MCF 10A (cell line): ENCODE results near the gene KRTAP13-3. TPM values are rescaled to one million over a fixed set of nuclear protein-coding genes. Genes with fewer than 3 reads are reported as not detected.

Source experiments
- Bru-seq: library from RNA; stranded (reverse); fragments of 400-500 nt; gene quantifications from one replicate; lab custom pipeline; 2021; lab: Mats Ljungman, UMichigan
- BruChase-seq, 2 experiments: library from RNA; stranded (reverse); fragments of 400-500 nt; gene quantifications; one replicate each; lab custom pipeline; 2021; lab: Mats Ljungman, UMichigan
- BruUV-seq: library from RNA; stranded (reverse); fragments of 400-500 nt; replicated peaks from 2 replicates; lab custom pipeline; 2021; lab: Mats Ljungman, UMichigan
- CTCF ChIA-PET: fragments of 300-600 bp; sonication (Branson Sonifier 250); formaldehyde crosslinking; extraction: SDS; loops from one replicate; lab custom pipeline; 2021; ENCODE audit warnings: antibody characterized with exemption, inconsistent platforms; lab: Yijun Ruan, JAX
- POLR2A ChIA-PET: fragments of 300-600, 350-650 bp; sonication (Branson Sonifier 250); formaldehyde crosslinking; extraction: SDS; loops from one replicate; lab custom pipeline; 2020; ENCODE audit warnings: antibody characterized with exemption, inconsistent platforms; lab: Yijun Ruan, JAX
- DNase-seq: peaks from one replicate; pipeline ENCODE4 v3.0.0-alpha.2; 2018; ENCODE audit not compliant: unreplicated experiment
- H3K27ac Mint-ChIP-seq: one replicate; pipeline ENCODE4 v1.8.0; 2022; ENCODE audit warnings: mild to moderate bottlenecking, low read depth, mixed read lengths; ENCODE audit not compliant: unreplicated experiment
- H3K27me3 Mint-ChIP-seq: one replicate; pipeline ENCODE4 v1.8.0; 2022; ENCODE audit warnings: mixed read lengths; ENCODE audit not compliant: insufficient read depth, unreplicated experiment
- H3K36me3 Mint-ChIP-seq: one replicate; pipeline ENCODE4 v1.8.0; 2022; ENCODE audit warnings: mild to moderate bottlenecking, moderate library complexity, mixed read lengths; ENCODE audit not compliant: insufficient read depth, unreplicated experiment
- H3K4me1 Mint-ChIP-seq: one replicate; pipeline ENCODE4 v1.8.0; 2022; ENCODE audit warnings: mixed read lengths; ENCODE audit not compliant: insufficient read depth, unreplicated experiment
- H3K4me3 Mint-ChIP-seq: one replicate; pipeline ENCODE4 v1.8.0; 2022; ENCODE audit warnings: mild to moderate bottlenecking, moderate library complexity, mixed read lengths; ENCODE audit not compliant: unreplicated experiment
- H3K9me3 Mint-ChIP-seq: one replicate; pipeline ENCODE4 v1.8.0; 2022; ENCODE audit warnings: mixed read lengths; ENCODE audit not compliant: unreplicated experiment
- CTCF ChIP-seq: fragments of 200-600 bp; IDR thresholded peaks from one replicate; pipeline ENCODE4 v1.8.0; 2022; ENCODE audit warnings: antibody characterized with exemption, mild to moderate bottlenecking; ENCODE audit not compliant: unreplicated experiment
- intact Hi-C: fragments of 100-400 bp; cut with micrococcal nuclease; formaldehyde crosslinking; loops from 2 replicates; pipeline ENCODE4 v1.14.1; 2022
- long read RNA-seq: library from polyadenylated mRNA; stranded (forward); transcript quantifications from one replicate; pipeline ENCODE4 v2.0.0, GENCODE V29; 2022
- total RNA-seq: library from RNA; stranded (reverse); gene quantifications from 2 replicates; pipeline ENCODE4 v1.2.3, GENCODE V29; 2022

KRTAP13-3 gene
- not detected in 2 replicates for total RNA-seq
- not detected for Bru-seq, nascent RNA
- not detected for BruChase-seq, experiment 1, labeled RNA remaining after a 6-hour chase
- BruChase-seq, experiment 2, labeled RNA remaining after a 2-hour chase = not detected
- long read RNA-seq = 0 reads

GRCh38 chr21:30425826-30426225, at the start of gene KRTAP13-3:
Gene KRTAP13-3 (minus strand): TSS chr21:30425926. CDS start chr21:30425912, 14 bp downstream.
- no peak for DNase-seq
- Mint-ChIP-seq H3K36me3 (no peaks in the 10 kb centered on the region), H3K9me3 (no peaks in the 10 kb centered on the region), H3K27me3 (peaks cover 84% of the 10 kb centered on the region), H3K4me3 (no peak within 1 kb of the TSS), H3K27ac (no peak within 1 kb of the TSS), H3K4me1 (peaks cover 6% of the 10 kb centered on the region)
- no TSS peak for BruUV-seq
- intact Hi-C loops = no loop called here
- TF ChIP-seq CTCF = no peak
- CTCF ChIA-PET = no interaction called here
- POLR2A ChIA-PET = no interaction called here

GRCh38 chr21:30468900-30469714, 43.4 kb upstream of the KRTAP13-3 start:
- TF ChIP-seq CTCF = no peak
- no TSS peak for BruUV-seq
- POLR2A ChIA-PET = no interaction called here
- no peak for DNase-seq
- H3K36me3 Mint-ChIP-seq = no peaks in the 10 kb centered on the region
- no peaks in the 10 kb centered on the region for H3K4me1 Mint-ChIP-seq
- no peak overlapping the region for H3K4me3 Mint-ChIP-seq
- no peaks in the 10 kb centered on the region for H3K9me3 Mint-ChIP-seq
- H3K27me3 Mint-ChIP-seq = peaks cover 95% of the 10 kb centered on the region
- CTCF ChIA-PET = no interaction called here
- intact Hi-C loops = no loop called here
- no peak overlapping the region for H3K27ac Mint-ChIP-seq

GRCh38 chr21:30463713-30464112, 38.0 kb upstream of the KRTAP13-3 start:
- BruUV-seq = no TSS peak
- no peak overlapping the region for H3K4me3 Mint-ChIP-seq
- no peaks in the 10 kb centered on the region for H3K9me3 Mint-ChIP-seq
- no peaks in the 10 kb centered on the region for H3K4me1 Mint-ChIP-seq
- intact Hi-C loops = no loop called here
- ChIA-PET CTCF (interaction anchor here (0.5 to 1.6 kb wide), 9 partner anchors 9 to 526 kb away, joined by 3 to 4 read pairs (median 3); no protein-coding TSS in a partner anchor), POLR2A (no interaction called here)
- H3K27me3 Mint-ChIP-seq = peaks cover 68% of the 10 kb centered on the region
- no peak overlapping the region for H3K27ac Mint-ChIP-seq
- H3K36me3 Mint-ChIP-seq = no peaks in the 10 kb centered on the region
- peak; percentile 29 for DNase-seq
- peak; percentile 53 for TF ChIP-seq CTCF

DNA sequence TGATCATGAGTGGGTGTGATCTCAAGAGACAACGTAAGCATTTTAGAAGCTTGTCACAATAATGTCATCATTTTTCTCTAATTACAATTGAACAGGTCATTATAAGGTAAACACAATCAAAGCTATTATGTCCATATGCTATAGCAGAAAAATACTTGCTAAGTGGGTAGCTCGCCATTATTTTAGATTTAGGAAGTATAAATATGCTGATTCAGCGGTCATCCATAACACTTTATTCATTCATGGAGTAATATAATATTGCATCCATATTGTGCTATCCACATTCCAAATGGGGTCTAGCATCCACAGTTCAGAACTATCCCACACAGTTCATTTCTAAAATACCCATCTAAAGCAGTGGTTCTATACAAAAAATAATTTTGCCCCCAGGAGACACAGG, 22.8 kb upstream of the KRTAP13-3 start:
- Mint-ChIP-seq H3K27ac (no peak overlapping the region), H3K4me3 (no peak overlapping the region), H3K9me3 (no peaks in the 10 kb centered on the region), H3K27me3 (peaks cover 23% of the 10 kb centered on the region), H3K4me1 (no peaks in the 10 kb centered on the region), H3K36me3 (no peaks in the 10 kb centered on the region)
- CTCF ChIA-PET = interaction anchor here (0.6 to 1.3 kb wide), 2 partner anchors 11 to 108 kb away, joined by 3 read pairs; no protein-coding TSS in a partner anchor
- no peak for TF ChIP-seq CTCF
- POLR2A ChIA-PET = interaction anchor here (0.7 kb wide), 1 partner anchor 25 kb away, joined by 4 read pairs; no protein-coding TSS in a partner anchor
- intact Hi-C loops = no loop called here
- DNase-seq = no peak
- BruUV-seq = no TSS peak
